ENCODE results near the gene BRAT1.
A peak's percentile ranks its signal among the peaks of the same experiment; 100 is the strongest.

The BRAT1 gene

GRCh38 chr7:2569421-2569820, 14.1 kb upstream of the BRAT1 start:
- Histone ChIP-seq H3K9me3 (ENCODE audit: insufficient read depth, low read depth, low read length) (no peaks in the 10 kb centered on the region), H3K4me1 (ENCODE audit: insufficient read depth, low read length, poor library complexity, severe bottlenecking) (no peaks in the 10 kb centered on the region), H3K9me2 (replicated peaks; ENCODE audit: low read depth, low read length) (no peaks in the 10 kb centered on the region), H3K9ac (ENCODE audit: low read depth, low read length, poor library complexity, severe bottlenecking) (no peak overlapping the region), H3K4me3 (ENCODE audit: low read length, poor library complexity, severe bottlenecking) (no peak overlapping the region), H3K4me2 (ENCODE audit: low read depth, low read length, poor library complexity, severe bottlenecking) (no peak overlapping the region), H4K20me1 (ENCODE audit: insufficient read depth, low read length, poor library complexity, severe bottlenecking) (no peaks in the 10 kb centered on the region), H3K79me2 (ENCODE audit: insufficient read depth, low read length) (no peaks in the 10 kb centered on the region), H3K27me3 (ENCODE audit: insufficient read depth, low read length, poor library complexity, severe bottlenecking) (no peaks in the 10 kb centered on the region), H3K36me3 (ENCODE audit: insufficient read depth, low read length) (no peaks in the 10 kb centered on the region), H2AFZ (ENCODE audit: low read length) (no peak overlapping the region), H3F3A (ENCODE audit: low read depth) (no peaks in the 10 kb centered on the region)
- TF ChIP-seq CTCF (conservative IDR thresholded peaks at IDR 0.05; ENCODE audit: low read length) (no peak), EZH2phosphoT487 (IDR thresholded peaks at IDR 0.05; ENCODE audit: borderline replicate concordance) (no peak)

- H3K9ac ChIP-seq (ENCODE audit: low read depth, low read length, poor library complexity, severe bottlenecking), result no peak overlapping the region
- no peaks in the 10 kb centered on the region for H3K4me1 ChIP-seq (ENCODE audit: insufficient read depth, low read length, poor library complexity, severe bottlenecking)
- H3K4me3 ChIP-seq (ENCODE audit: low read length, poor library complexity, severe bottlenecking), result no peak overlapping the region
- no peak for TF ChIP-seq EZH2phosphoT487 (IDR thresholded peaks at IDR 0.05; ENCODE audit: borderline replicate concordance)
- no peak overlapping the region for H2AFZ ChIP-seq (ENCODE audit: low read length)
- H3K36me3 ChIP-seq (ENCODE audit: insufficient read depth, low read length), result no peaks in the 10 kb centered on the region
- no peaks in the 10 kb centered on the region for H3F3A ChIP-seq (ENCODE audit: low read depth)
- no peaks in the 10 kb centered on the region for H3K79me2 ChIP-seq (ENCODE audit: insufficient read depth, low read length)
- H3K9me3 ChIP-seq (ENCODE audit: insufficient read depth, low read depth, low read length), result no peaks in the 10 kb centered on the region
- no peaks in the 10 kb centered on the region for H4K20me1 ChIP-seq (ENCODE audit: insufficient read depth, low read length, poor library complexity, severe bottlenecking)
- no peaks in the 10 kb centered on the region for H3K9me2 ChIP-seq (replicated peaks; ENCODE audit: low read depth, low read length)
- no peaks in the 10 kb centered on the region for H3K27me3 ChIP-seq (ENCODE audit: insufficient read depth, low read length, poor library complexity, severe bottlenecking)
- no peak overlapping the region for H3K4me2 ChIP-seq (ENCODE audit: low read depth, low read length, poor library complexity, severe bottlenecking)
Measured at GRCh38 chr7:2568521-2569223, 13.3 kb upstream of the BRAT1 start.

- no peaks in the 10 kb centered on the region for H3K27me3 ChIP-seq (ENCODE audit: insufficient read depth, low read length, poor library complexity, severe bottlenecking)
- no peaks in the 10 kb centered on the region for H3K79me2 ChIP-seq (ENCODE audit: insufficient read depth, low read length)
- H2AFZ ChIP-seq (ENCODE audit: low read length), result no peak overlapping the region
- no peaks in the 10 kb centered on the region for H3K4me1 ChIP-seq (ENCODE audit: insufficient read depth, low read length, poor library complexity, severe bottlenecking)
- H4K20me1 ChIP-seq (ENCODE audit: insufficient read depth, low read length, poor library complexity, severe bottlenecking), result no peaks in the 10 kb centered on the region
- no peaks in the 10 kb centered on the region for H3K36me3 ChIP-seq (ENCODE audit: insufficient read depth, low read length)
- TF ChIP-seq CTCF (conservative IDR thresholded peaks at IDR 0.05; ENCODE audit: low read length), result peak; percentile 38; the same call in 1 of the 2 replicates
- TF ChIP-seq EZH2phosphoT487 (IDR thresholded peaks at IDR 0.05; ENCODE audit: borderline replicate concordance), result no peak
- H3K9me3 ChIP-seq (ENCODE audit: insufficient read depth, low read depth, low read length), result no peaks in the 10 kb centered on the region
- no peak overlapping the region for H3K4me3 ChIP-seq (ENCODE audit: low read length, poor library complexity, severe bottlenecking)
- no peak overlapping the region for H3K9ac ChIP-seq (ENCODE audit: low read depth, low read length, poor library complexity, severe bottlenecking)
- H3K9me2 ChIP-seq (replicated peaks; ENCODE audit: low read depth, low read length), result no peaks in the 10 kb centered on the region
- H3F3A ChIP-seq (ENCODE audit: low read depth), result no peaks in the 10 kb centered on the region
- no peak overlapping the region for H3K4me2 ChIP-seq (ENCODE audit: low read depth, low read length, poor library complexity, severe bottlenecking)
Measured at GRCh38 chr7:2567679-2568278, 12.5 kb upstream of the BRAT1 start.

Measured in Loucy (cell line).